ENCODE results near the gene HSD17B2. TPM values are rescaled to one million over a fixed set of nuclear protein-coding genes. Genes with fewer than 3 reads are reported as not detected.

Gene HSD17B2
- polyA plus RNA-seq, 1 of the 3 experiments (the other 2 are of a cell fraction), result not detected

- Histone ChIP-seq H3K9ac (no peak overlapping the region), H3K79me2 (ENCODE audit: insufficient read depth) (no peaks in the 10 kb centered on the region), H3K27ac (ENCODE audit: low read depth in 2 of 2, low read length in 1 of 2) (no peak overlapping the region), H3K27me3 (ENCODE audit: insufficient read depth) (peaks cover 27% of the 10 kb centered on the region), H3K4me2 (no peak overlapping the region), H4K20me1 (ENCODE audit: insufficient read depth) (no peaks in the 10 kb centered on the region), H3K4me1 (ENCODE audit: control insufficient read depth in 1 of 2, insufficient read depth in 2 of 2, low read depth in 1 of 2, low read length in 1 of 2) (no peaks in the 10 kb centered on the region), H3K9me3 (no peaks in the 10 kb centered on the region), H3K4me3 (ENCODE audit: low read depth in 2 of 2, low read length in 1 of 2) (no peak overlapping the region), H3K9me2 (no peaks in the 10 kb centered on the region), H3F3A (replicated peaks; ENCODE audit: insufficient read depth) (no peaks in the 10 kb centered on the region), H2AFZ (ENCODE audit: low read depth) (no peak overlapping the region), H3K36me3 (replicated peaks in 1 of 2; ENCODE audit: control insufficient read depth in 1 of 2, insufficient read depth in 2 of 2, low read length in 1 of 2) (no peaks in the 10 kb centered on the region)
- ChIA-PET CTCF (interaction anchor here (0.6 kb wide), 1 partner anchor 108 kb away, joined by 3 read pairs; no protein-coding TSS in a partner anchor), POLR2A (no interaction called here)
- TF ChIP-seq, protein P1, sequence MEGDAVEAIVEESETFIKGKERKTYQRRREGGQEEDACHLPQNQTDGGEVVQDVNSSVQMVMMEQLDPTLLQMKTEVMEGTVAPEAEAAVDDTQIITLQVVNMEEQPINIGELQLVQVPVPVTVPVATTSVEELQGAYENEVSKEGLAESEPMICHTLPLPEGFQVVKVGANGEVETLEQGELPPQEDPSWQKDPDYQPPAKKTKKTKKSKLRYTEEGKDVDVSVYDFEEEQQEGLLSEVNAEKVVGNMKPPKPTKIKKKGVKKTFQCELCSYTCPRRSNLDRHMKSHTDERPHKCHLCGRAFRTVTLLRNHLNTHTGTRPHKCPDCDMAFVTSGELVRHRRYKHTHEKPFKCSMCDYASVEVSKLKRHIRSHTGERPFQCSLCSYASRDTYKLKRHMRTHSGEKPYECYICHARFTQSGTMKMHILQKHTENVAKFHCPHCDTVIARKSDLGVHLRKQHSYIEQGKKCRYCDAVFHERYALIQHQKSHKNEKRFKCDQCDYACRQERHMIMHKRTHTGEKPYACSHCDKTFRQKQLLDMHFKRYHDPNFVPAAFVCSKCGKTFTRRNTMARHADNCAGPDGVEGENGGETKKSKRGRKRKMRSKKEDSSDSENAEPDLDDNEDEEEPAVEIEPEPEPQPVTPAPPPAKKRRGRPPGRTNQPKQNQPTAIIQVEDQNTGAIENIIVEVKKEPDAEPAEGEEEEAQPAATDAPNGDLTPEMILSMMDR (IDR thresholded peaks at IDR 0.05), result no peak
- TF ChIP-seq TAF1 (IDR thresholded peaks at IDR 0.05; ENCODE audit: borderline replicate concordance, low read depth, low read length), result no peak
- TF ChIP-seq CHD2 (IDR thresholded peaks at IDR 0.05; ENCODE audit: low read length, partially characterized antibody), result no peak
- TF ChIP-seq SMC3 (IDR thresholded peaks at IDR 0.05; ENCODE audit: low read depth, low read length), result no peak
- DNase-seq, result no peak
- WGBS (ENCODE audit: low lambda C conversion rate), result 22% methylated on average over 5 of the region's 5 CpGs
These were observed 28.5 kb downstream of the HSD17B2 start for GRCh38 chr16:82063456-82064082.

- Histone ChIP-seq H3K27ac (ENCODE audit: low read depth in 2 of 2, low read length in 1 of 2) (no peak overlapping the region), H3K27me3 (ENCODE audit: insufficient read depth) (peaks cover 7% of the 10 kb centered on the region), H3K9me3 (no peaks in the 10 kb centered on the region), H4K20me1 (ENCODE audit: insufficient read depth) (no peaks in the 10 kb centered on the region), H3K4me2 (no peak overlapping the region), H2AFZ (ENCODE audit: low read depth) (no peak overlapping the region), H3F3A (replicated peaks; ENCODE audit: insufficient read depth) (no peaks in the 10 kb centered on the region), H3K36me3 (replicated peaks in 1 of 2; ENCODE audit: control insufficient read depth in 1 of 2, insufficient read depth in 2 of 2, low read length in 1 of 2) (no peaks in the 10 kb centered on the region), H3K4me1 (ENCODE audit: control insufficient read depth in 1 of 2, insufficient read depth in 2 of 2, low read depth in 1 of 2, low read length in 1 of 2) (no peaks in the 10 kb centered on the region), H3K4me3 (ENCODE audit: low read depth in 2 of 2, low read length in 1 of 2) (no peak overlapping the region), H3K9me2 (no peaks in the 10 kb centered on the region), H3K9ac (no peak overlapping the region), H3K79me2 (ENCODE audit: insufficient read depth) (no peaks in the 10 kb centered on the region)
- CTCF ChIA-PET, result no interaction called here
- TF ChIP-seq USF2 (IDR thresholded peaks at IDR 0.05; ENCODE audit: borderline replicate concordance, low read depth, low read length) (no peak), NRF1 (IDR thresholded peaks at IDR 0.05; ENCODE audit: low read depth, low read length) (no peak), POLR2AphosphoS5 (IDR thresholded peaks at IDR 0.05; ENCODE audit: low read depth, low read length) (no peak), RXRA (IDR thresholded peaks at IDR 0.05; ENCODE audit: borderline replicate concordance, low read depth) (no peak), RAD21 (IDR thresholded peaks at IDR 0.05; ENCODE audit: low read length) (no peak), GABPA (IDR thresholded peaks at IDR 0.05; ENCODE audit: low read depth) (no peak), CHD2 (IDR thresholded peaks at IDR 0.05; ENCODE audit: low read length, partially characterized antibody) (no peak), MXI1 (IDR thresholded peaks at IDR 0.05; ENCODE audit: low read depth, low read length) (no peak)
- TF ChIP-seq, protein P2, sequence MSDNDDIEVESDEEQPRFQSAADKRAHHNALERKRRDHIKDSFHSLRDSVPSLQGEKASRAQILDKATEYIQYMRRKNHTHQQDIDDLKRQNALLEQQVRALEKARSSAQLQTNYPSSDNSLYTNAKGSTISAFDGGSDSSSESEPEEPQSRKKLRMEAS (IDR thresholded peaks at IDR 0.05; ENCODE audit: low read depth), result no peak
- TF ChIP-seq, protein P3, sequence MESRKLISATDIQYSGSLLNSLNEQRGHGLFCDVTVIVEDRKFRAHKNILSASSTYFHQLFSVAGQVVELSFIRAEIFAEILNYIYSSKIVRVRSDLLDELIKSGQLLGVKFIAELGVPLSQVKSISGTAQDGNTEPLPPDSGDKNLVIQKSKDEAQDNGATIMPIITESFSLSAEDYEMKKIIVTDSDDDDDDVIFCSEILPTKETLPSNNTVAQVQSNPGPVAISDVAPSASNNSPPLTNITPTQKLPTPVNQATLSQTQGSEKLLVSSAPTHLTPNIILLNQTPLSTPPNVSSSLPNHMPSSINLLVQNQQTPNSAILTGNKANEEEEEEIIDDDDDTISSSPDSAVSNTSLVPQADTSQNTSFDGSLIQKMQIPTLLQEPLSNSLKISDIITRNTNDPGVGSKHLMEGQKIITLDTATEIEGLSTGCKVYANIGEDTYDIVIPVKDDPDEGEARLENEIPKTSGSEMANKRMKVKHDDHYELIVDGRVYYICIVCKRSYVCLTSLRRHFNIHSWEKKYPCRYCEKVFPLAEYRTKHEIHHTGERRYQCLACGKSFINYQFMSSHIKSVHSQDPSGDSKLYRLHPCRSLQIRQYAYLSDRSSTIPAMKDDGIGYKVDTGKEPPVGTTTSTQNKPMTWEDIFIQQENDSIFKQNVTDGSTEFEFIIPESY (IDR thresholded peaks at IDR 0.05; ENCODE audit: borderline replicate concordance, low read depth), result no peak
- 13% methylated on average over 6 of the region's 6 CpGs for WGBS (ENCODE audit: low lambda C conversion rate)
- no peak for DNase-seq
- POLR2A ChIA-PET, result no interaction called here
These were observed 32.2 kb downstream of the HSD17B2 start for GRCh38 chr16:82067042-82067803.

Measured in SK-N-SH (cell line).